HFFc6 (cell line): ENCODE data around the gene NCS1. TPM values are rescaled to one million over a fixed set of nuclear protein-coding genes. Genes with fewer than 3 reads are reported as not detected.
A peak's percentile ranks its signal among the peaks of the same experiment; 100 is the strongest.

ENCODE experiments used
- DNase-seq: peaks from one replicate; pipeline ENCODE4 v3.0.0-alpha.2; 2018
- H3K27ac Mint-ChIP-seq: 2 replicates; pipeline ENCODE4 v1.8.0; 2020; ENCODE audit warnings: mild to moderate bottlenecking, mixed read lengths
- H3K27me3 Mint-ChIP-seq: 2 replicates; pipeline ENCODE4 v1.8.0; 2021; ENCODE audit warnings: mild to moderate bottlenecking, moderate library complexity, mixed read lengths; ENCODE audit not compliant: insufficient read depth
- H3K36me3 Mint-ChIP-seq: 2 replicates; pipeline ENCODE4 v1.8.0; 2021; ENCODE audit warnings: low read depth, mixed read lengths
- H3K4me1 Mint-ChIP-seq: 2 replicates; pipeline ENCODE4 v1.8.0; 2020; ENCODE audit warnings: low read depth, mixed read lengths
- H3K4me3 Mint-ChIP-seq: 2 replicates; pipeline ENCODE4 v1.8.0; 2020; ENCODE audit warnings: mild to moderate bottlenecking, moderate library complexity, mixed read lengths
- H3K9me3 Mint-ChIP-seq: 2 replicates; pipeline ENCODE4 v1.8.0; 2020; ENCODE audit warnings: mild to moderate bottlenecking, mixed read lengths
- total RNA-seq, 6 experiments: library from RNA; stranded (reverse); fragmentation: NEBNext Ultra II Directional; extraction: Animal tissue kit (Norgen Biotek cat#: 25700); gene quantifications; 2 replicates in 1 of 6; 3 replicates in 5 of 6; pipeline ENCODE4 v1.2.3, GENCODE V29; 2021
- TF ChIP-seq, protein P1 (sequence below): fragments of 200-600 bp; sonication (generic); IDR thresholded peaks from 2 replicates; pipeline ENCODE4 v1.5.0; 2021; ENCODE audit warnings: antibody characterized with exemption, mild to moderate bottlenecking

The NCS1 gene
- total RNA-seq, 6 experiments from 2014 or later = 96.5 to 108 (median 104) TPM

DNA sequence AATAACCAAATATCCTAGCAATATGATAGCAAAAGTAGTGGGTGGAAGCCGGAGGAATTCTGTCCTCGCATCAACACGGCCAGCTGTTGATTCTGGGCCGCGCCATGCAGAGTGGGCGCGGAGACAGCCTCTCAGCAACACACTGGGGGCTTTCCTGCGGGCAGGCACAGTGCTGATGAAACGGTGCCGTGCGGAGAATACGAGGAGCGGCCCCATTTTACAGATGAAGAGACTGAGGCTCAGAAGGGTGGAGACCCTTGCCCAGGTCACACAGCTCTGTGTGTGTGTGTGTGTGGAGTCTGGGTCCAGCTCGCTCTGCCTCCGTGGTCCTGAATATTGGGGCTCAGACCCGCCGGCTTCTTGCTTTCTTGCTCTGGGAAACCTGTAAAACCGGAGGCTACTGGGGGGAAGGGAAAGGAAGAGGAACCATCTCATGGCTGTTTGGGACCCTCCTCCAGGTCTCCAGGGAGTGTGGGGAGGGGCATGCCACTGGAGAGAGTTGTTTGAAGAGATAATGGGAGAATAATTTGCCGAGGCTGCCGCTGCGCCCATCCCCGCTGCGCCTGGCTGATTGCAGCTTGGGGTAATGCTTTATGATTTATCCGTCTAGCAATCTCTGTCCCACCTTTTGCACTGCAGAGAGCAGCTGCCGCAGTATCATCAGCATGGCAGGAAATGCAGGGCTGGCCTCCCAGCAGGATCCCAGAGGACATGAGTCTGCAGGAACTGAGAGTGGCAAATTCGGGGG is 36.6 kb downstream of the NCS1 start:
- Mint-ChIP-seq H3K36me3 (no peaks in the 10 kb centered on the region), H3K4me1 (no peaks in the 10 kb centered on the region), H3K4me3 (no peak overlapping the region), H3K27me3 (peaks cover 2% of the 10 kb centered on the region; the same call in 1 of the 2 replicates), H3K9me3 (no peaks in the 10 kb centered on the region), H3K27ac (no peak overlapping the region)
- no peak for DNase-seq
- TF ChIP-seq, protein P1, sequence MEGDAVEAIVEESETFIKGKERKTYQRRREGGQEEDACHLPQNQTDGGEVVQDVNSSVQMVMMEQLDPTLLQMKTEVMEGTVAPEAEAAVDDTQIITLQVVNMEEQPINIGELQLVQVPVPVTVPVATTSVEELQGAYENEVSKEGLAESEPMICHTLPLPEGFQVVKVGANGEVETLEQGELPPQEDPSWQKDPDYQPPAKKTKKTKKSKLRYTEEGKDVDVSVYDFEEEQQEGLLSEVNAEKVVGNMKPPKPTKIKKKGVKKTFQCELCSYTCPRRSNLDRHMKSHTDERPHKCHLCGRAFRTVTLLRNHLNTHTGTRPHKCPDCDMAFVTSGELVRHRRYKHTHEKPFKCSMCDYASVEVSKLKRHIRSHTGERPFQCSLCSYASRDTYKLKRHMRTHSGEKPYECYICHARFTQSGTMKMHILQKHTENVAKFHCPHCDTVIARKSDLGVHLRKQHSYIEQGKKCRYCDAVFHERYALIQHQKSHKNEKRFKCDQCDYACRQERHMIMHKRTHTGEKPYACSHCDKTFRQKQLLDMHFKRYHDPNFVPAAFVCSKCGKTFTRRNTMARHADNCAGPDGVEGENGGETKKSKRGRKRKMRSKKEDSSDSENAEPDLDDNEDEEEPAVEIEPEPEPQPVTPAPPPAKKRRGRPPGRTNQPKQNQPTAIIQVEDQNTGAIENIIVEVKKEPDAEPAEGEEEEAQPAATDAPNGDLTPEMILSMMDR = no peak

DNA sequence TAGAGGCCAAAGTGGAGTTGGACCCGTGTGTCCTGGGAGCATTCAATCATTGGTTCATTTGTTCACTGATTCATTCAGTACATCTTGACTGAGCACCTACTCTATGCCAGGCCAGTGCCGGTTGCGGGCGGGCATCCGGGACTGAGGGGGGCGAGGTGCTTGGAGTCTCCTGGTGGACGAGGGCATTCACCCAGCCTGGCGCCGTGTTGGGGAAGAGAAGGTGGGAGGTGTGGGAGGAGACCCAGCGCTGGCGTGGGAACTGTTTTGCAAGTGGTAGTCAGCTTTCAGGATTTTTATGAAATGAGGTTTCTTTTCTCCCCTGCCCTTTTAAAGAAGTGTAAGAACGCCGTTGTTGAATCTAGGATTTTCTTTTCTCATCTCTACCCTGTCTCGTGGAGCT is 37.2 kb downstream of the NCS1 start:
- DNase-seq = no peak
- H3K4me3 Mint-ChIP-seq = no peak overlapping the region
- H3K4me1 Mint-ChIP-seq = no peaks in the 10 kb centered on the region
- H3K36me3 Mint-ChIP-seq = no peaks in the 10 kb centered on the region
- peaks cover 2% of the 10 kb centered on the region for H3K27me3 Mint-ChIP-seq
- TF ChIP-seq, protein P1 = no peak
- no peak overlapping the region for H3K27ac Mint-ChIP-seq
- H3K9me3 Mint-ChIP-seq = no peaks in the 10 kb centered on the region

DNA sequence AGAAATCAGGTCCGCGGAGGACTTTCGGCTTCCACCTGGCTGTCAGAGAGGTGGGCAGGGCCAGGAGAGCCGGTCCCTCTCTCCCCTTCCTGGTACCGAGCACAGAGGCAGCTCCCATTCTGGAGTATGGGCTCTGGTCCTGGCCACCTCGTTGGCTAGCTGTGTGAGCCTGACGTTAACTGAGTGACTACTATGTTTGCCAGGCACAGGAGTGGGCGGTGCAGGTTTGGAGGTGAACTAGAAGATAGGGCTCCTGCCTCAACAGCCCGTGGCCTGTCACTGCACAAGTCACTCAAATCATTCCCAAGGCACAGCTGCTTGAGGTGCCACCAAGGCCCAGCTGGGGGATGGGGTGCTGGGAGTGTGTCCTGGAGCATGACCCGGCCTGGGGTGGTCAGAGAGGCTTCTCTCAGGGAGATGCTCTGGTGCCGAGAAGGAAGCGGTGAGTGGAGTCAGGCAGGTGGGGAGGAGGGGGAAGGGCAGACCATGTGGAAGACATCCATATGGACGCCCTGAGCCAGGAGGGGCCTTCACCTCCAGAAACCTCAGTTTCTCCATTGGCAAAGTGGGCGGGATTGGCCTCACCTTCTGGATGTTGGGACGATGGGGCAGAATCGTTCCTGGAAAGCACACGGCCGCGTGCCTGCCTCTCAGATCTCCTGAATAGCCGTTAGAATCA is 39.5 kb downstream of the NCS1 start:
- TF ChIP-seq, protein P1 = no peak
- H3K27me3 Mint-ChIP-seq = no peaks in the 10 kb centered on the region; the same call in none of the 2 replicates
- no peak for DNase-seq
- no peaks in the 10 kb centered on the region for H3K9me3 Mint-ChIP-seq
- H3K4me3 Mint-ChIP-seq = no peak overlapping the region
- no peak overlapping the region for H3K27ac Mint-ChIP-seq
- no peaks in the 10 kb centered on the region for H3K4me1 Mint-ChIP-seq
- no peaks in the 10 kb centered on the region for H3K36me3 Mint-ChIP-seq

DNA sequence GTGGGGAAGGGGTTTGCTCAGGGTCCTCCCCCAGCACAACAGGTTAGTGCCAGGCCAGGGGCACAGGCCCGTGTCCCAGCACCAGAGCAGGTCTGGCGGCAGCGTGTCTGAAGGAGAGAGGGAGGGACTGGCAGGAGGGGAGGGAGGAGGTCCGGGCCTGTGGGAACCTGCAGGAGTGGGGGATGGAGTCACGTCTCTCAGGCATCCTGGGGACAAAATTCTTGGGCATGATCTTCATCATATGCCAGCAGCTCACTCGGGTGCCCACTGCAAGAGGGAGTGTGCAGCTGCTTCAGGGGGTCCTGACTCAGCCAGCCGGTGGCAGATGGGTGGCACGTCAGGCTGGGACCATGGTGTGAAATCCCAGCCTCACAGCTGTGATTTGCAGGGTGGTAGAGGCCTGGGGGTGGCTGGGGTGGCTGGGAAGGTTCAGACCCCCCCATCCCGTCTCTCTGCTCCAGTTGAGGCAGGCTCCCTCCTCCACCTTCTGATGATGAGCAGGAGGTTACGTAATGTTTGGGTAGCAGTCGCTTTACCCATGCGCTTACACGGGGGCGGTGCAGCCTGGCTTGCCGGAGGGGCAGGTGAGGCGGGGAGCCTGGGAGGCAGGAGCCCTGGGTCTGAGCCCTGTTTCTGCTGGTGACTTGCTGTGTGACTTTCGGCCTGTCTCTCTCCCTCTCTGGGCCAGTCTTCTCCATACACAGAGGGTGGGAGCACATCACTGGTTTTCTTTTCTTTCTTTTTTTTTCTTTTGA is 40.5 kb downstream of the NCS1 start:
- DNase-seq = no peak
- Mint-ChIP-seq H3K4me3 (no peak overlapping the region), H3K27me3 (no peaks in the 10 kb centered on the region; the same call in none of the 2 replicates), H3K9me3 (no peaks in the 10 kb centered on the region), H3K27ac (no peak overlapping the region), H3K36me3 (no peaks in the 10 kb centered on the region), H3K4me1 (no peaks in the 10 kb centered on the region)
- TF ChIP-seq, protein P1 = no peak

DNA sequence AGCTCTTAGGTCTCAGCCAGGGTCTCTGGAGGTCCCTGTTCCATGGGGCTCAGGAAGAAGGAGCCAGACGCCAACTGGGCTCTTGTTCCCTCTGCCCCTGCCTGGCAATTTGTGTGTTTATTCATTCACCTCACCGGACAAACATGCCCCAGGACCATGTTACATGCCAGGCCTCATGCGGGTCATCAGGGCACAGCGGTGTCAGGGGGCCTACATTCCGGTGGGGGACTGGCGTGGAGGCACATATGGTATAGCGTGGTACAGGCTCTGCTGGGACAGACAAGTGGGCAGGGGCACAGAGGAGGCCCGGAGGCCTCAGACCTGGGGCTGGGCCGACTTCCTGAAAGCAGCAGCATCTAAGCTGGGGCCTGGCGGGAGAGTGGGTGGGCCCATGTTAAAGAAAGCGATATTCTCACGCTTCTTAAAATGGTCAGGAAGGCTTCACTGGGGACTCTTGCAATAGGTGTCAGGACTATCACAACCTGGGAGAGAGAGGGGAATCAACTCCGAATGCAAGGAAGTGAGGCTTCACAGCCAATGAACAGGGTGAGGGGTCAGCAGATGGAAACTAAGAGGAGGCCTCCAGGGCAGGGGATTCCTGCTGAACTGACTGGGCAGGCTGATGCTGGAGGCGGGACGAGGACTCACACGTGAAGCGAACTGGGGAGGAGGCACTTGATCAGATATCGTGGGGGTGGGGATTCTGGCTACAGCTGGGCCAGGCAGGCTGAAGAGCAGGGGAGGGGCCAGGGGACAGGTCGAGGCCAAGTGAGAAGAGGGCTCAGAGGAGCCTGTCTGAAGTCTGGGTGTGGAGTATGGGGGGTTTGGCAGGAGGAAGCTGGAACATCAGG is 41.9 kb downstream of the NCS1 start:
- H3K9me3 Mint-ChIP-seq = no peaks in the 10 kb centered on the region
- peaks cover 8% of the 10 kb centered on the region; the same call in 1 of the 2 replicates for H3K36me3 Mint-ChIP-seq
- no peak overlapping the region for H3K4me3 Mint-ChIP-seq
- TF ChIP-seq, protein P1 = no peak
- H3K27ac Mint-ChIP-seq = peak overlapping the region; percentile 49
- DNase-seq = no peak
- no peaks in the 10 kb centered on the region; the same call in none of the 2 replicates for H3K27me3 Mint-ChIP-seq
- H3K4me1 Mint-ChIP-seq = no peaks in the 10 kb centered on the region
